Sigmoid colon (tissue), 7 donors: ENCODE measurements around the gene EIF4G3. TPM values are rescaled to one million over a fixed set of nuclear protein-coding genes. Genes with fewer than 3 reads are reported as not detected.

Source experiments
- DNase-seq: peaks from one replicate; pipeline ENCODE4 v3.0.0-alpha.2; 2019
- H3K27ac ChIP-seq, 4 donors: fragments of 200-600 bp; sonication (generic); one replicate each; pipeline ENCODE4 v1.5.1; 2016 to 2019; ENCODE audit warnings: mild to moderate bottlenecking in 1 of 4
- H3K27me3 ChIP-seq, 3 donors: fragments of 200-600 bp; sonication (generic); one replicate each; pipeline ENCODE4 v1.5.1; 2019; ENCODE audit warnings: mild to moderate bottlenecking in 1 of 3
- H3K36me3 ChIP-seq, 4 donors: fragments of 200-600 bp; sonication (generic); one replicate each; pipeline ENCODE4 v1.5.1; 2016 to 2019
- H3K4me1 ChIP-seq, 4 donors: fragments of 200-600 bp; sonication (generic); one replicate each; pipeline ENCODE4 v1.5.1; 2017 to 2019
- H3K4me3 ChIP-seq, 4 donors: fragments of 200-600 bp; sonication (generic); one replicate each; pipeline ENCODE4 v1.5.1; 2017 to 2019; ENCODE audit warnings: mild to moderate bottlenecking in 2 of 4, moderate library complexity in 1 of 4
- H3K9me3 ChIP-seq, 4 donors: fragments of 200-600 bp in 3 of 4; sonication (generic) in 3 of 4; one replicate each; pipeline versions ENCODE4 v1.5.1 to v1.6.1; 2013 to 2019
- CTCF ChIP-seq, 4 experiments: fragments of 450-650 bp in 3 of 4; fragments of 200-600 bp in 1 of 4; IDR thresholded peaks; one replicate each; pipeline ENCODE4 v1.5.1; 2016 to 2019; ENCODE audit warnings: antibody characterized with exemption in 4 of 4, mild to moderate bottlenecking in 3 of 4, moderate library complexity in 2 of 4
- EP300 ChIP-seq, 4 donors: sonication (generic); formaldehyde crosslinking; IDR thresholded peaks; one replicate each; pipeline ENCODE4 v1.6.1; 2017; ENCODE audit warnings: antibody characterized with exemption in 4 of 4
- POLR2A ChIP-seq, 2 donors: fragments of 450-650 bp; IDR thresholded peaks; one replicate each; pipeline ENCODE4 v1.6.1; 2016; ENCODE audit warnings: antibody characterized with exemption in 2 of 2, mild to moderate bottlenecking in 2 of 2, moderate library complexity in 2 of 2
- POLR2AphosphoS5 ChIP-seq, 4 donors: sonication (generic); formaldehyde crosslinking; IDR thresholded peaks; one replicate each; pipeline ENCODE4 v1.6.1; 2017; ENCODE audit warnings: antibody characterized with exemption in 4 of 4
- WGBS, 2 donors: extraction: QIAGEN DNeasy Blood & Tissue Kit; methylation state at CpG; one replicate each; pipeline ENCODE4 v1.1.7; 2013; 5-methylcytosine and 5-hydroxymethylcytosine counted together
- intact Hi-C: fragments of 100-400 bp; cut with DNase I; formaldehyde crosslinking; loops from one replicate; pipeline ENCODE4 v1.15.1; 2023
- polyA plus RNA-seq, 3 donors: library from polyadenylated mRNA; stranded (reverse); fragments of 200-250 nt; gene quantifications; one replicate each; pipeline ENCODE4 v1.2.3, GENCODE V29; 2013
- total RNA-seq, 4 donors: library from RNA; depleted of rRNA; stranded (reverse); fragments of >200 nt; gene quantifications; one replicate each; pipeline ENCODE4 v1.1.0, GENCODE V29; 2016
- donor health status: healthy with polysubstance abuse.
- donor health status: Bipolar disorder and iron deficiency.
- donor health status: healthy.

The EIF4G3 gene
- total and polyA plus RNA-seq, 7 donors, result 13.4 to 65.9 (median 33.5) TPM

- no peak overlapping the region for H3K4me3 ChIP-seq
- 72 to 76% methylated on average over 3 of the region's 3 CpGs for WGBS, 2 donors
- TF ChIP-seq POLR2A (IDR thresholded peaks at IDR 0.05) (no peak), EP300 (IDR thresholded peaks at IDR 0.05) (no peak), POLR2AphosphoS5 (IDR thresholded peaks at IDR 0.05) (no peak), CTCF (IDR thresholded peaks at IDR 0.05) (no peak)
- no peaks in the 10 kb centered on the region for H3K9me3 ChIP-seq
- no peaks in the 10 kb centered on the region for H3K36me3 ChIP-seq
- DNase-seq, result no peak
- H3K27me3 ChIP-seq, result no peaks in the 10 kb centered on the region
- no peak overlapping the region for H3K27ac ChIP-seq
- H3K4me1 ChIP-seq, result peaks cover 0 to 32% (median 25%) of the 10 kb centered on the region in 4 donors
- intact Hi-C loops, result no loop called here
Observed at GRCh38 chr1:20997602-20998224, 179.0 kb downstream of the EIF4G3 start.

DNA sequence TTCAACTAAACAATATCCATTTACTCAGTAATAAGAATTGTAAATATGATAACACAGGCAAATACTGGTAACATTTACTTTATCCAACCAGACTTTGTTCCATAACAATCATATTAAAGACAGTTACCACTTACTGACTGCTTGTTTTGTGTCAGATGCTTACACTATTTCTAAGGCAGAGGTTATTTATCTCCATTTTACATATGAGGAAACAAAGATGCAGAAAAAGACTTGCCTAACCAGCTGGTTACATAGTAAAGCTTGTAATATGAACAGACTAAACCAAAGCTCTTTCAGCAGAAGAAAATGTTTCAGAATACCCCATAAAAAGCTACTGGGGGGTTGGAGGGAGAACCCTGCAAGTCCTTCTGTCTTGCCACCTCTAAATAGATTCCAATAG lies 180.1 kb downstream of the EIF4G3 start:
- H3K27me3 ChIP-seq, result no peaks in the 10 kb centered on the region
- no peaks in the 10 kb centered on the region for H3K9me3 ChIP-seq
- no peak for DNase-seq
- H3K36me3 ChIP-seq, result no peaks in the 10 kb centered on the region
- intact Hi-C loops, result no loop called here
- H3K4me3 ChIP-seq, result no peak overlapping the region
- TF ChIP-seq CTCF (IDR thresholded peaks at IDR 0.05) (no peak), EP300 (IDR thresholded peaks at IDR 0.05) (no peak), POLR2A (IDR thresholded peaks at IDR 0.05) (no peak), POLR2AphosphoS5 (IDR thresholded peaks at IDR 0.05) (no peak)
- H3K4me1 ChIP-seq, result peaks cover 0 to 31% (median 21%) of the 10 kb centered on the region in 4 donors
- no peak overlapping the region for H3K27ac ChIP-seq

DNA sequence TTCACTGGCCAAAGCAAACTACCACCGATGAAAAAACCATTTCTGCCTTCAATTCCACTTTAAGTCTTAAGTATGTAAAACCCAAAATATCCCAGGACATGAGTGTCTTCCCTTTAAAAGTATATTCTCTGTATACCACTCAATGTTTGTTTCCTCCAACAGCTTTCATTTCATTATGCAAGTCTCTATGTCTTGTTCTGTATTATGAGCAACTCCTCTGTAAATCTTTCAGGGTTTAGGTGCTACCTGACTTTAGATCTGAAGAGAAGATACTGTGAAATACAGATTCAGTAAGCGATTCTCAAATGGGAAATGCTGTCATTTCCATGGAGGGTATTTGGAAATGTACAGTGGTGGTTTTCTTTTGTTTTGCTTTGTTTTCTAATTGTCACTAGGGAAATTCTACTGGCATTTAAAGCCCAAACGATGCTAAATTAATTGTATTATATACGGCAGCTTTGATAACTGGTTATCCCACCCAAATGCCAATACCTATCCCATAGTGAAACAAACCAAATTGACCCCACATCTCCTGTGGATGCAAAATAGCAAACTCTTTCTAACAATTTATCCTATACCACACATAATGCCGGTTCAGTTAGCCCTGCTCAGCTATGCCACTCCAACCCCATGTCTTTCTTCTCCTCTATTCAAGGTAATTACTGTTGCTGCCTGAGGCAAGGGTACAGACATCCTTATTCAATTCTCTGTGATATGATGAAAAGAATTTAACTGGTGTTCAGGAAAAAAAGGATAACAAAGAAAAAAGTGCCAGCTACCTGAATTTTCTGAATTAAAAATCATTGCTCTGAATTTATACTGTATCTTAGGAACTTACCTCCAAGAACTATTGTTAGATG lies 182.8 kb downstream of the EIF4G3 start:
- no peak overlapping the region for H3K4me3 ChIP-seq
- no peak for TF ChIP-seq POLR2AphosphoS5 (IDR thresholded peaks at IDR 0.05)
- TF ChIP-seq EP300 (IDR thresholded peaks at IDR 0.05), result no peak
- no peak for TF ChIP-seq POLR2A (IDR thresholded peaks at IDR 0.05)
- TF ChIP-seq CTCF (IDR thresholded peaks at IDR 0.05), result no peak
- WGBS, 2 donors, result 88 to 90% methylated on average over 5 of the region's 5 CpGs
- no peaks in the 10 kb centered on the region for H3K36me3 ChIP-seq
- peaks cover 0 to 11% (median 5%) of the 10 kb centered on the region in 4 donors for H3K4me1 ChIP-seq
- H3K27ac ChIP-seq, result no peak overlapping the region
- no peaks in the 10 kb centered on the region for H3K9me3 ChIP-seq
- DNase-seq, result no peak
- no peaks in the 10 kb centered on the region for H3K27me3 ChIP-seq
- intact Hi-C loops, result no loop called here

DNA sequence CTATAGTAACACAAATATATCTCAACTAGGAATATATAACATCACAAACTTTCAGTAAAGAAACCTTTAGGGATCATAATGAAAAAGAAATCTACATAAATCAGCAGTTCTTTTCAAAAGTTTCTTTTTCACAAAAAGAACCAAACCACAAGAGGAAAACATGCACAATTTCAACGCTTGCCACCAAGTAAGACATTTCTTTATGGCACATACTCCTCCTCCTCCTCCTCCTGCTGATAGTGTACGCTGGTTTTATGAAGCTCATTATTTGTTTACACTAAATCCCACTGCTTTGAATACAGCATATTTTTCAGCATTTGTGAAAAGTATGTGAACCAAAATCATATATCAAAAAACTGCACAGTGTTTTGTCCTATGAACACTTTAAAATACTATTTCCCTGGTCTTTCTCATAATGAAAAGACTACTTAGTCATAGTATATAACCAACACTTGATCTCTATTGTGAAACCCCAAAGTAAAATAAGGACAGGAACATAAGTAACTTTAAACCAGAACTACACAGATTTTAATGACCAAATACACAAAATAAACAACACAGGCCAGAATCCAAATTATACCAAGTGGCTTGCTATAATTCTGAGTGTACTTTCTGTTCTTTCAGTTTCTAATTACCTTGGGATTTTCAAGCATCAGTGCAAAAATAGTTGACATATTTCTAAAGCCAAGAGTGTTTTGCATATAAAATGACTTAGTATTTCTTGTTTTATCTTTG lies 184.2 kb downstream of the EIF4G3 start:
- Histone ChIP-seq H3K27ac (no peak overlapping the region), H3K9me3 (no peaks in the 10 kb centered on the region)

More for the DNA sequence above, 184.2 kb downstream of the EIF4G3 start:
- DNase-seq, result no peak
- peaks cover 0 to 11% (median 5%) of the 10 kb centered on the region in 4 donors for H3K4me1 ChIP-seq
- H3K4me3 ChIP-seq, result no peak overlapping the region
- WGBS, 2 donors, result 41 to 49% methylated on average over 2 of the region's 2 CpGs
- intact Hi-C loops, result no loop called here
- TF ChIP-seq CTCF (IDR thresholded peaks at IDR 0.05) (no peak), POLR2A (IDR thresholded peaks at IDR 0.05) (no peak)
- H3K36me3 ChIP-seq, result no peaks in the 10 kb centered on the region
- no peaks in the 10 kb centered on the region for H3K27me3 ChIP-seq
